Subcutaneous abdominal adipose tissue (tissue), 5 donors: Measurements from ENCODE around the gene RASSF5.
"Not testable (repeated sequence)": the region's sequence is repeated elsewhere in the genome, so short reads cannot be mapped to it uniquely, and the experiment has no call there.

Source experiments
- H3K27ac ChIP-seq: one replicate; pipeline ENCODE4 v1.7.0; 2013; ENCODE audit warnings: low read depth, mild to moderate bottlenecking, inconsistent platforms, low read length, moderate library complexity
- H3K27me3 ChIP-seq, 5 donors: one replicate each; pipeline ENCODE4 v1.7.0; 2013; ENCODE audit warnings: low read length in 5 of 5, inconsistent platforms in 1 of 5; ENCODE audit not compliant: control insufficient read depth in 5 of 5, insufficient read depth in 4 of 5
- H3K36me3 ChIP-seq, 5 donors: one replicate each; pipeline ENCODE4 v1.7.0; 2013; ENCODE audit warnings: low read length in 5 of 5; ENCODE audit not compliant: control insufficient read depth in 5 of 5, insufficient read depth in 5 of 5
- H3K4me1 ChIP-seq, 5 donors: one replicate each; pipeline ENCODE4 v1.7.0; 2013; ENCODE audit warnings: low read length in 5 of 5, mild to moderate bottlenecking in 3 of 5, moderate library complexity in 1 of 5; ENCODE audit not compliant: control insufficient read depth in 5 of 5, insufficient read depth in 5 of 5
- H3K4me3 ChIP-seq, 5 donors: one replicate each; pipeline ENCODE4 v1.7.0; 2013; ENCODE audit warnings: low read length in 5 of 5, low read depth in 1 of 5
- H3K9ac ChIP-seq, 5 donors: one replicate each; pipeline ENCODE4 v1.7.0; 2013; ENCODE audit warnings: low read length in 5 of 5, mild to moderate bottlenecking in 4 of 5, moderate library complexity in 3 of 5
- H3K9me3 ChIP-seq, 5 donors: one replicate each; pipeline ENCODE4 v1.7.0; 2013; ENCODE audit warnings: low read length in 5 of 5; ENCODE audit not compliant: control insufficient read depth in 5 of 5
- donor health status: healthy.
- donor health status: healthy.
- donor health status: healthy.
- donor health status: healthy.
- donor health status: healthy.

The RASSF5 gene

DNA sequence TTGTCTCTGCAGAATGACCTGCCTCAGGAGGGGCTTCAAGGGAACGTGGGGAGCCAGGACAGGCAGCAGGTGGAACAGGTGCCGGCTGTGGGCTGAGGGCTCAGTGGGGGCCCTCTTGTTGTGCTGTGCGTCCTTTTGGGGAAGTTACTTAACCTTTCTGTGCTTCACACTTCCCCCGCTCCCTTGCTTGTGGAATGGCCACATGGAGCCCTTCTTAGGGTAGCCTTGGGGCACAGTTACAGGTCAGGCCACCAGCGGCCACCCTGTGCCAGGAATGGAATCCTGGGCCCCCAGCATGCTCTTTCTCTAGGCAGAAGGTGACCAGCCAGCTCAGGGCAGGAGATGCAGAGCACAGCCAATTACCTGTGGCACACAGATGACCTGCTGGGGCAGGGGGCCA lies 34.4 kb upstream of the RASSF5 start:
- H3K9me3 ChIP-seq = no peaks in the 10 kb centered on the region
- no peak overlapping the region for H3K9ac ChIP-seq
- no peak overlapping the region for H3K27ac ChIP-seq
- H3K36me3 ChIP-seq = peaks cover 0 to 32% (median 13%) of the 10 kb centered on the region in 5 donors
- peak overlapping the region in 1 of 5 donors; percentile 10 for H3K4me3 ChIP-seq
- peaks cover 0 to 5% (median 0%) of the 10 kb centered on the region in 5 donors for H3K27me3 ChIP-seq
- H3K4me1 ChIP-seq = peaks cover 4 to 38% (median 24%) of the 10 kb centered on the region in 5 donors

DNA sequence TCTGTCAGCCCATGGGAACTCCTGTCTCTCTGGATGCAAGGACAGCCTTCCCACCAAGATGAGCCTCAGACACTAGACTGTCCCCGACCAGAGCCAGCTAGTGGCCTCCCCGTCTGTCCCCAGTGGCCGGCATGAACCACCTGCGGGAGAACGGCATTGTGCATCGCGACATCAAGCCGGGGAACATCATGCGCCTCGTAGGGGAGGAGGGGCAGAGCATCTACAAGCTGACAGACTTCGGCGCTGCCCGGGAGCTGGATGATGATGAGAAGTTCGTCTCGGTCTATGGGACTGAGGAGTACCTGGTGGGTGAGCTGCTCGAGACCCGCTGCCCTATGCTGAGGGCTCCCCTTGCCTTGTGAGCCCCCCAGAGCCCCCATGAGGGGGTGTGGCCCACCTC lies 31.3 kb upstream of the RASSF5 start:
- H3K4me1 ChIP-seq = peaks cover 0 to 18% (median 6%) of the 10 kb centered on the region in 5 donors
- no peaks in the 10 kb centered on the region for H3K9me3 ChIP-seq
- no peaks in the 10 kb centered on the region for H3K27me3 ChIP-seq
- H3K4me3 ChIP-seq = no peak overlapping the region
- no peak overlapping the region for H3K9ac ChIP-seq
- H3K27ac ChIP-seq = no peak overlapping the region
- peaks cover 0 to 43% (median 13%) of the 10 kb centered on the region in 5 donors for H3K36me3 ChIP-seq

DNA sequence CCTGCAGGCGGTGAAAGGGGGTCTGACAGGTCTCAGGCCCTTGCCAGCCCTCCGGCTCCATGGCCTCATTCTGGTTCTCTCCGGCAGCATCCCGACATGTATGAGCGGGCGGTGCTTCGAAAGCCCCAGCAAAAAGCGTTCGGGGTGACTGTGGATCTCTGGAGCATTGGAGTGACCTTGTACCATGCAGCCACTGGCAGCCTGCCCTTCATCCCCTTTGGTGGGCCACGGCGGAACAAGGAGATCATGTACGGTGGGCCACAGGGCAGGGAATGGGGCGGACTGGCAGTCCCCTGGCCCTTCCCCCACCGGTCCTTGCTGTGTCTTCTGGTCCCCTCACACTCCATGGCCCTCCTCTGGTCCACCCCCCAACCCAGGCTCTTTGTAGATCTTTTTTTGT lies 30.7 kb upstream of the RASSF5 start:
- Histone ChIP-seq H3K9me3 (no peaks in the 10 kb centered on the region), H3K4me1 (peaks cover 0 to 12% (median under 1%) of the 10 kb centered on the region in 5 donors), H3K27me3 (no peaks in the 10 kb centered on the region), H3K27ac (no peak overlapping the region), H3K9ac (no peak overlapping the region), H3K36me3 (peaks cover 0 to 43% (median 13%) of the 10 kb centered on the region in 5 donors), H3K4me3 (no peak overlapping the region)

DNA sequence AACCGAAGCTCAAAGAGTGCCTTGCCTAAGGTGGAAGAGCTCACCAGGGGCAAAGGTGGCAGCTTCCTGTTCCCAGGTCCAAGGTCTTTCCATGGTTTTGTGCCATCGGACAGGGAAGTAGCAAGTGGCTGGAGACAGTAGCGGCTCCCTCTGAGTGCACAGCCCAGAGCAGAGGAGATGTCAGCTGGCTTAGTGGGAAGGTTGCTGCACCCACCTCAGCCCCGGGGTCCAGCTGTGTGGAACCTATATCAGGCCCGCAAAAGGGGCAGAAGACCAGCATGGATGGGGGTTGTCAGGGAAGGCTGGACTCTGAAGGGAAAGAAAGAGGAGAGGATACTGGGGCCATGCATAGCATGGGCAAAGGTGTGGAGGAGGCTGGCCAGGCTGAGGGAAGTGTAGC lies 30.2 kb upstream of the RASSF5 start:
- H3K4me3 ChIP-seq = no peak overlapping the region
- no peaks in the 10 kb centered on the region for H3K27me3 ChIP-seq
- peaks cover 0 to 43% (median 15%) of the 10 kb centered on the region in 5 donors for H3K36me3 ChIP-seq
- no peaks in the 10 kb centered on the region for H3K9me3 ChIP-seq
- no peak overlapping the region for H3K27ac ChIP-seq
- no peak overlapping the region for H3K9ac ChIP-seq
- H3K4me1 ChIP-seq = peaks cover 0 to 12% (median 0%) of the 10 kb centered on the region in 5 donors

DNA sequence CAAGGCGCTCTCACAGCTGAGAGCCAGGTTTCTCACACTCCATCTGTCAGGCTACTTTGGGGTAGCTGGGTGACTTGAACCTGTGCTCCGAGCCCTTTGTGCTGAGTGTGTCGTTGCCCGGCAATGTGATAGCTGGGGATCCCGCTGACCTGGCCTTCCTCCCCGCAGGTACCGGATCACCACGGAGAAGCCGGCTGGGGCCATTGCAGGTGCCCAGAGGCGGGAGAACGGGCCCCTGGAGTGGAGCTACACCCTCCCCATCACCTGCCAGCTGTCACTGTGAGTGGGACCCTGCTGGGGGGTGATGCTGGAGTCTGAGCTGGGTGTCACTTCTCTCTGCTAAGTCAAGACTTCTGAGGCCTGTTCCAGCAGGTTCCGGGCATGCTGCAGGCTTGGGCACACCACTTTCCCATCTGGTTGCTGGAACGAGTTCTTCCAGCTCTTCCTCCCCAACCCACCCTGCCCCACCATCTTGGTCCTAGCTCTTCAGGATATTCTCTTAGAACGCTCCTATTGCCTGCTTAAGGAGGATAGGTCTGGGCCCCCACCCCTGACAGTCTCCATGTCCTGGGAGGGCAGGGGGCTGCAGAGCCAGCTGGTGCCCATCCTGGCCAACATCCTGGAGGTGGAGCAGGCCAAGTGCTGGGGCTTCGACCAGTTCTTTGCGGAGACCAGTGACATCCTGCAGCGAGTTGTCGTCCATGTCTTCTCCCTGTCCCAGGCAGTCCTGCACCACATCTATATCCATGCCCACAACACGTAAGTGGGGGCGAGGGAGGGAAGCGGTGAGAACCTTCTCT lies 29.6 kb upstream of the RASSF5 start:
- no peak overlapping the region for H3K27ac ChIP-seq
- H3K27me3 ChIP-seq = no peaks in the 10 kb centered on the region
- H3K9ac ChIP-seq = no peak overlapping the region
- peaks cover 0 to 6% (median 0%) of the 10 kb centered on the region in 5 donors for H3K4me1 ChIP-seq
- H3K36me3 ChIP-seq = peaks cover 0 to 48% (median 15%) of the 10 kb centered on the region in 5 donors
- H3K9me3 ChIP-seq = no peaks in the 10 kb centered on the region
- no peak overlapping the region for H3K4me3 ChIP-seq

DNA sequence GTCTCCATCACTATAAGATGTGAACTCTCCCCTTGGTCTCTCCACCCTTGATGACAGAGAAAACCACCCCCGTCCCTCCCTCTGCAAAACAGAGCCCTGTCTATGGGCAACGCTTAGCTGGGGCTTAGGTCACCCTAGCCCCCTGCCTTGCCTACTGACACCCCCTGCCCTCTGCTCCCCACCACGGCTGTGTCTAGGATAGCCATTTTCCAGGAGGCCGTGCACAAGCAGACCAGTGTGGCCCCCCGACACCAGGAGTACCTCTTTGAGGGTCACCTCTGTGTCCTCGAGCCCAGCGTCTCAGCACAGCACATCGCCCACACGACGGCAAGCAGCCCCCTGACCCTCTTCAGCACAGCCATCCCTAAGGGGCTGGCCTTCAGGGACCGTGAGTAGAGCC lies 28.6 kb upstream of the RASSF5 start:
- Histone ChIP-seq H3K4me3 (no peak overlapping the region), H3K27ac (no peak overlapping the region), H3K27me3 (no peaks in the 10 kb centered on the region), H3K9me3 (no peaks in the 10 kb centered on the region), H3K4me1 (no peaks in the 10 kb centered on the region), H3K9ac (no peak overlapping the region), H3K36me3 (peaks cover 0 to 54% (median 15%) of the 10 kb centered on the region in 5 donors)

DNA sequence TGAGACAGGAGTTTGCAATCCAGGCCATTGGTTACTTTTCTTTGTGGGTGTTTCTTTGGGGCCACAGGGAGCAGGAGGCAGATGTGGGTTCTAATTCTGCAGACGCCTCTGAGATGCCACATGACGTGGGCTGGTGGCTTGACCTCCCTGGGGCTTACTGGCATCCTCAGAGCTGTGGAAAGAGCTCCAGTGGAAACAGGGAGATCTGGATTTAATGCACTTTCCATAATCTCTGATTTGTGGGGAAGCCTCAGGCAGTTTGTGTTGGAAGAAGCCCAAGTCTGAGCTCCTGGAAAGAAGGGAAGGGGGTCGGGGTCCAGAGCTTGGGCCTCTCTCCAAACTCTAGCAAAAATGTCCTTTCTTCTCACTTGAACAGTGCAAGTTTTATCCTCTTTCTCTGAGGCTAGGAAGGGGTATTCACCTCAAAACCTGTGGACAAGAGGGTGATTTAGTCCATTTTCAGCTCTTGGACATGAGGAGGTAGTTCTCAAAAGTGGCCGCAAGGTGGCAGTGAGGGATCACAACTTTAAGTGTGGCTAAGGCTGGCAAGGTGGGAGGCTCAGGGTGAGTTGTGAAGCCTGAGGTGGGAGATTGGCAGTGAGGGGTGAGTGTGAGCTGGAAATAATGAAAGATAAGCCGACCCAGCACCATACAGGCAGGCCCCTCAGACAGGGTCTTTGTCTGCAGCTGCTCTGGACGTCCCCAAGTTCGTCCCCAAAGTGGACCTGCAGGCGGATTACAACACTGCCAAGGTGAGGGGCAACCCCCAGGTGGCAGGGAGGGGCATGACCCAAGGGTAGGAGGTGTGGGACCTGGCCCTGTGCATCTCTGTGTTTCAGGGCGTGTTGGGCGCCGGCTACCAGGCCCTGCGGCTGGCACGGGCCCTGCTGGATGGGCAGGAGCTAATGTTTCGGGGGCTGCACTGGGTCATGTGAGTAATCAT lies 27.9 kb upstream of the RASSF5 start:
- peaks cover 0 to 52% (median 15%) of the 10 kb centered on the region in 5 donors for H3K36me3 ChIP-seq
- H3K27ac ChIP-seq = no peak overlapping the region
- no peaks in the 10 kb centered on the region for H3K4me1 ChIP-seq
- H3K27me3 ChIP-seq = no peaks in the 10 kb centered on the region
- no peak overlapping the region for H3K4me3 ChIP-seq
- H3K9ac ChIP-seq = no peak overlapping the region
- no peaks in the 10 kb centered on the region for H3K9me3 ChIP-seq

DNA sequence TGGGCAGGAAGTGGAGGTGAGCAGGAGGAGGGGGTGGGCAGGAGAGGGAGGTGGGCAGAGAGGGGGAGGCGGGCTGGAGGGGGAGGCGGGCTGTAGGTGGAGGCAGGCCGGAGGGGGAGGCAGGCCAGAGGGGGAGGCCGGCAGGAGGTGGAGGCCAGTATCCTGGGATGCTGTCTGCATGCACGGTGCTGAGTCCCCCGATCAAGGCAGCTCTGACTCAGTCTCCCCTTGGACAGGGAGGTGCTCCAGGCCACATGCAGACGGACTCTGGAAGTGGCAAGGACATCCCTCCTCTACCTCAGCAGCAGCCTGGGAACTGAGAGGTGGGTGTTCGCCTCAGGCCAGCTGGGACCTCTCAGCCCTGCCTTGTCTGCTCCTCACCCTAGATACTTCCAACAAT lies 27.1 kb upstream of the RASSF5 start:
- no peak overlapping the region for H3K4me3 ChIP-seq
- peaks cover 0 to 52% (median 15%) of the 10 kb centered on the region in 5 donors for H3K36me3 ChIP-seq
- H3K27ac ChIP-seq = no peak overlapping the region
- H3K27me3 ChIP-seq = no peaks in the 10 kb centered on the region
- H3K9ac ChIP-seq = no peak overlapping the region
- H3K9me3 ChIP-seq = no peaks in the 10 kb centered on the region
- H3K4me1 ChIP-seq = no peaks in the 10 kb centered on the region

DNA sequence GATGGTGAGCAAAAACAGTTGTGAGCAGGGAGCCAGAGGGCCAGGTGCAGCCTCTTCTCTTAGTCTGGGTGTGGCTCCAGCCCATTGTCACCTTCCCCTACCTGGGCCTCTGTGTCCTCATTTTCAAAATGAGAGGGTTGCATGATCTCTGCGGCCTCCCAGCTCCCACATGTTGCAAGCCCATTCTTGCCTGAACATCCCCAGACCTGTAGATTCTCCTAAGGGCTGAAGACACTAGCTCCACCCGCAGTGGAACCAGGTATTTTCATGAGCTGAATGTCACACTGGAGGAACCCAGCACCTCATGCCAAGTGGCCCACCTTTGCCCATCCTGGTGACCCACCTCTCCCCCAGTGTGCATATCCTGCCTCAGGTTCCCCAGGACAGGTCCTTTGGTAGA lies 24.7 kb upstream of the RASSF5 start:
- peaks cover 0 to 40% (median 7%) of the 10 kb centered on the region in 5 donors for H3K36me3 ChIP-seq
- no peaks in the 10 kb centered on the region for H3K27me3 ChIP-seq
- H3K4me3 ChIP-seq = no peak overlapping the region
- no peak overlapping the region for H3K9ac ChIP-seq
- no peak overlapping the region for H3K27ac ChIP-seq
- no peaks in the 10 kb centered on the region for H3K9me3 ChIP-seq
- peaks cover 0 to 5% (median 0%) of the 10 kb centered on the region in 5 donors for H3K4me1 ChIP-seq

DNA sequence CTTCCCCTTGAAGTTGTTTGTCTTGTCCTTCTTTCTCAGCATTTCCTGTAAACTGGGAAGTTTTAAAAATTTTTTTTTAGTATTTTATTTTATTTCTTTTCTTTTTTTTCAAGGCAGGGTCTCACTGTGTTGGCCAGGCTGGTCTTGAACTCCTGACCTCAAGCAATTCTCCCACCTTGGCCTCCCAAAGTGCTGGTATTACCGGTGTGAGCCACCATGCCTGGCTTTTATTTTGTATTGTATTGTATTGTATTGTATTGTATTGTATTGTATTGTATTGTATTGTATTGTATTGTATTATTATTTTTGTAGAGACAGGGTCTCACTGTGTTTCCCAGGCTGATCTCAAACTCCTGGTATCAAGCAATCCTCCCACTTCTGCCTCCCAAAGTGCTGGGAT lies 23.5 kb upstream of the RASSF5 start:
- H3K9ac ChIP-seq, H3K9me3 ChIP-seq, H3K27ac ChIP-seq, H3K27me3 ChIP-seq, H3K4me3 ChIP-seq, H3K4me1 ChIP-seq: not testable (repeated sequence)
- peaks cover 0 to 35% (median 7%) of the 10 kb centered on the region in 5 donors for H3K36me3 ChIP-seq
